ENCODE measurements around the gene ANGPT4. TPM values are rescaled to one million over a fixed set of nuclear protein-coding genes. Genes with fewer than 3 reads are reported as not detected.

The ANGPT4 gene
- total and polyA plus RNA-seq, 5 donors from 2014 or later: not detected

DNA sequence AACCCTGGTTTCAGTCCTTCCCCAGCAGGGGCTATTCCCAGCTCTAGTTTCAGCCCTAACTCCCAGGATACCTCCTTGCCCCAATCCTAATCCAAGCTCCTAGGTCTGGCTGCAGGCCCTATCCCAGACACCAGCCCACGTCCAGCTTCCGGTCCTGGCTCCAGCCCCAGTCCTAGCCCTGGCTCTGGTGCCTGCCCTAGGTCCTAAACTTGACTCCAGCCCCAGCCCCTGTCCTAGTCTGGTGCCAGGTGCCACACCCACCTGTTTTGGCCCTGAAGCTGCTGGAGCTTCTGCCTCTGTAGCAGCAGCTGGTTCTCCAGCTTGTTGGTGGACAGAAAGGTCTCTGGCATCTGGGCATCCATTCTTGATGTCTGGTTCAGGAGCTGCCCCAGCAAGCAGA, 28.1 kb downstream of the ANGPT4 start:
- no peaks in the 10 kb centered on the region for H3K36me3 Mint-ChIP-seq
- H3K4me3 ChIP-seq (ENCODE audit: low read depth, low read length): no peak overlapping the region
- no peaks in the 10 kb centered on the region for H3K36me3 ChIP-seq (ENCODE audit: control insufficient read depth, insufficient read depth, low read length)
- H3K4me3 Mint-ChIP-seq: no peak overlapping the region
- no peaks in the 10 kb centered on the region for H3K27me3 ChIP-seq (ENCODE audit: control insufficient read depth, insufficient read depth, low read length)
- peaks cover 0 to 3% (median 1%) of the 10 kb centered on the region in 4 donors for H3K4me1 Mint-ChIP-seq
- peaks cover 0 to 1% (median 0%) of the 10 kb centered on the region in 7 donors for H3K9me3 Mint-ChIP-seq
- H3K27me3 Mint-ChIP-seq: peaks cover 9% of the 10 kb centered on the region
- H3K9me3 ChIP-seq (ENCODE audit: control insufficient read depth in 2 of 2, low read length in 2 of 2): no peaks in the 10 kb centered on the region
- ATAC-seq (ENCODE audit: low read depth in 2 of 2): no peak
- H3K27ac Mint-ChIP-seq: no peak overlapping the region
- H3K27ac ChIP-seq (ENCODE audit: insufficient read depth, low read length, poor library complexity, severe bottlenecking): no peak overlapping the region
- DNase-seq: no peak
- H3K4me1 ChIP-seq (ENCODE audit: control insufficient read depth, insufficient read depth, low read length, poor library complexity, severe bottlenecking): no peaks in the 10 kb centered on the region

DNA sequence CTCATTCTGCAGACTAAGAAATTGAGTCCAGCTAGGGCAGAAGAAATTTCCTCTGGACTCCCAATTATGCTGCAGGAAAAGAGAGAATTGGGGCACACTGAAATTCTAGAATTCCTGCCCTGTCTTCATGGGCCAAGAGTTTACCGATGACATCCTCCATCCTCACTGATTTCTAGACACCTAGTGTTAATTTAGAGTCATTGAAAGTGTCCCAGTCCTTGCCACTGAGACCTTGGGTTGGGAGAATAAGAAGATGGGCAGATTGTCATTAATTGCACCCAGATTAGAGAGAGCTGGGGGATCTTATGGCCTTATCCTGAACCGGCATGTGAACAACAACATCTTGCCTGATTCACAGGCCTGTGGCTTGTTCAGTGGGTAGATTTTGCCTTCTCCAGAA, 29.0 kb downstream of the ANGPT4 start:
- Mint-ChIP-seq H3K27ac (no peak overlapping the region), H3K4me3 (no peak overlapping the region), H3K27me3 (peaks cover 9% of the 10 kb centered on the region), H3K36me3 (no peaks in the 10 kb centered on the region), H3K9me3 (peaks cover 0 to 1% (median 0%) of the 10 kb centered on the region in 7 donors), H3K4me1 (peaks cover 0 to 5% (median 2%) of the 10 kb centered on the region in 4 donors)
- ATAC-seq (ENCODE audit: low read depth in 2 of 2) (no peak), DNase-seq (no peak)
- Histone ChIP-seq H3K9me3 (ENCODE audit: control insufficient read depth in 2 of 2, low read length in 2 of 2) (no peaks in the 10 kb centered on the region), H3K27me3 (ENCODE audit: control insufficient read depth, insufficient read depth, low read length) (no peaks in the 10 kb centered on the region), H3K4me3 (ENCODE audit: low read depth, low read length) (no peak overlapping the region), H3K4me1 (ENCODE audit: control insufficient read depth, insufficient read depth, low read length, poor library complexity, severe bottlenecking) (no peaks in the 10 kb centered on the region), H3K36me3 (ENCODE audit: control insufficient read depth, insufficient read depth, low read length) (no peaks in the 10 kb centered on the region), H3K27ac (ENCODE audit: insufficient read depth, low read length, poor library complexity, severe bottlenecking) (no peak overlapping the region)

DNA sequence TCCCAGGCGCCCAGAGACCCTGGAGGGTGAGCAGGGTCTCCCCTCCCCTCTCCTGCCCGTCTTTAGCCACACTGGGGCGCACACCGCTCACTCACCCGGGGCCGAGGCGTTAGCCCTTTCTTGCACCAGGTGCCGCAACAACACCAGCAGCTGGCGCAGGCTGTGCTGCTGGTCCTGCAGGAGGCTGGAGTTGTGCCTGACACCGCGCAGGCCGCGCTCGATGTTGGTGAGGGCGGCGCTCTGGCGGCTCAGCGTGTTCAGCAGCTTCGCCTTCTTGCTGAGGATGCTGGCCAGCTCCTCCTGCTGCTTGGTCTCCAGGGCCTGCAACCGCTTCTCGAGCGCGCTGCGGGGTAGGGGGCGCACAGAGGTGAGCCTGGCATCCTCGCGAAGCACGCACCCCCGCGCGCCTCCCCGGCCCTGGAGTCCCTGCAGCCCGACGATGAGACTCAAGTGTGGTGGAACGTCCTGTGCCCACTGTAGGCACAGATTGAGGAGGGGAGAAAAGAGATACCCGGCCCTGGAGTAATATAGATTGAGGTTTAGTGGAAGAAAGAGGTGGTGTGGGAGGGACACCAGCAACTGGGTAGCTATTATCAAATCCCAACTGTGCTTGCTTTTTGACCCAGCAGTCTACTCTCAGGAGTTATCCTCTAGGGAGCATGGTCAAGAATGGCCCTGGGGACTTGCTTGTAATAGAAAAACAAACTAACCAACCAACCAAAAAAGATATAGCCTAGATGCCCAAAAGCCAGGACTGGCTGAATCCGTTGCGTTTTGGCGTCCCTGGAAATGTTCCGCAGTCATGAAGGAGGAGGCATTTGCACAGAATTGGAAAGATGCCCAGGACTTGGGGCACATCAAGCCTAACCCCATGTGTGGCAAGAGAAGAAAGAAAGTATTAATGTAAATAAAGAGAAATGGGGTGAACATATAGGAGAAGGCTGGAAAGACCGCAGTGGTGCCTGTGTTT, 30.9 kb downstream of the ANGPT4 start:
- Mint-ChIP-seq H3K4me1 (peaks cover 5 to 10% (median 9%) of the 10 kb centered on the region in 4 donors), H3K27me3 (peaks cover 13% of the 10 kb centered on the region), H3K4me3 (no peak overlapping the region), H3K27ac (no peak overlapping the region), H3K36me3 (no peaks in the 10 kb centered on the region), H3K9me3 (peaks cover 0 to 1% (median 0%) of the 10 kb centered on the region in 7 donors)
- DNase-seq (peak in 1 of 3 donors; percentile 22), ATAC-seq (ENCODE audit: low read depth in 2 of 2) (no peak)
- Histone ChIP-seq H3K27me3 (ENCODE audit: control insufficient read depth, insufficient read depth, low read length) (no peaks in the 10 kb centered on the region), H3K36me3 (ENCODE audit: control insufficient read depth, insufficient read depth, low read length) (no peaks in the 10 kb centered on the region), H3K4me3 (ENCODE audit: low read depth, low read length) (no peak overlapping the region), H3K27ac (ENCODE audit: insufficient read depth, low read length, poor library complexity, severe bottlenecking) (no peak overlapping the region), H3K9me3 (ENCODE audit: control insufficient read depth in 2 of 2, low read length in 2 of 2) (no peaks in the 10 kb centered on the region), H3K4me1 (ENCODE audit: control insufficient read depth, insufficient read depth, low read length, poor library complexity, severe bottlenecking) (peaks cover 4% of the 10 kb centered on the region)

DNA sequence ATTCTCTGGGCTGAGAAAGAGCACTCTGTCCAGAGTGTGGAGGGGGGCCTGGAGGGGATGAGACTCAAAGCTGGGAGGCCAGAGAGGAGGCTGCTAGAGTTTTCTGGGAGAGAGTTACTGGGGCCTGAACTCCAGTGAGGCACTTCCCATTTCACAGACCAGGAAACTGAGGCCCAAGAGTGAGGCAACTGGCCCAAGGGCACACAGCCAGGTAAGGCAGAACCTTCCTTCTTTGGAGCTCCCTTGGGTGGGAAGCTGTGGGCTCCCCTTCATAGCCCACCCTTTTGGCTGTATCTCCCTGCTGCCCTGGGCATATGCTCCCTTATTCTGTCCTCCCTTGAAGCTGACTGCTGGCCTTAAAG, 34.4 kb downstream of the ANGPT4 start:
- Histone ChIP-seq H3K36me3 (ENCODE audit: control insufficient read depth, insufficient read depth, low read length) (no peaks in the 10 kb centered on the region), H3K9me3 (ENCODE audit: control insufficient read depth in 2 of 2, low read length in 2 of 2) (no peaks in the 10 kb centered on the region), H3K27me3 (ENCODE audit: control insufficient read depth, insufficient read depth, low read length) (no peaks in the 10 kb centered on the region), H3K4me3 (ENCODE audit: low read depth, low read length) (no peak overlapping the region), H3K4me1 (ENCODE audit: control insufficient read depth, insufficient read depth, low read length, poor library complexity, severe bottlenecking) (peaks cover 4% of the 10 kb centered on the region), H3K27ac (ENCODE audit: insufficient read depth, low read length, poor library complexity, severe bottlenecking) (no peak overlapping the region)
- H3K4me1 Mint-ChIP-seq: peaks cover 5 to 10% (median 9%) of the 10 kb centered on the region in 4 donors
- no peaks in the 10 kb centered on the region for H3K9me3 Mint-ChIP-seq
- no peak overlapping the region for H3K27ac Mint-ChIP-seq
- no peaks in the 10 kb centered on the region for H3K36me3 Mint-ChIP-seq
- H3K4me3 Mint-ChIP-seq: no peak overlapping the region
- peaks cover 13% of the 10 kb centered on the region for H3K27me3 Mint-ChIP-seq
- ATAC-seq (ENCODE audit: low read depth in 2 of 2) (no peak), DNase-seq (no peak)

DNA sequence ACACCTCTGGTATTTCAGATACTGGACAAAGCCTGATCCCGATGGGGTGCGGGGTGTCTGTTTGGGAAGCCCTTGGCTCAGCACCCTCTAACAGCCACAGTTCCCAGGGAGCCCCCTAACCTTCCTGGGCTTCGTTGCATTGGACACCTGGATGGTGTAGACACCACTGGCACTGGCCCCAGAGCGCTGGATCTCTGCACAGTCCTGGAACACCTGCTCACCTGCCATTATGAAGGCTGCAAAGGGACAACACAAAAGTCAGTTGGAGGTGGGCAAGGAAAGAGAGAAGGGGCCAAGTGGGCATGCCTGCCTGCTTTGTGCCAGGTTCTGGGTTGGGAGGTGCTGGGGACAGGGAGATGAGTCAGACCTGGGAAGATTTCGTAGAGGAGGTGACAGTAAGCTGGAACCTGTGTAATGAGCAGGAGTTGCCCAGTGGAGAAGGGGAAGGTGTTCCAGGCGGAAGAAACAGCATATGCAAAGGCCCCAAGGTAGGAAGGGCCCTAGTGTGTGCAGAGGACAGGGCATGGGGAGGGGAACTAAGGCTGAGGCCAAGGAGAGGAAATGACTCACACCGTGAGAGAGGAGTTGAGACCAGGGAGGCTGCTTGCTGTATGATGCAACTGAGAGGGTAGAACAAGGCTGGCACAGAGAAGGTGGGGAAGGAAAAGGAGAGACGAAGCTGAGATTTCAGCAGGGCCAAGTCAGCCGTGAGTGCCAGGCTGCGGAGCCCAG, 34.9 kb downstream of the ANGPT4 start:
- H3K4me1 Mint-ChIP-seq: peaks cover 5 to 10% (median 9%) of the 10 kb centered on the region in 4 donors
- peak overlapping the region in 1 of 3 donors; percentile 27 for H3K27ac Mint-ChIP-seq
- ATAC-seq (ENCODE audit: low read depth in 2 of 2) (peak; percentile 76 to 83), DNase-seq (peak in 1 of 3 donors; percentile 63)
- H3K4me3 ChIP-seq (ENCODE audit: low read depth, low read length): no peak overlapping the region
- H3K27me3 Mint-ChIP-seq: peaks cover 12% of the 10 kb centered on the region
- no peaks in the 10 kb centered on the region for H3K9me3 Mint-ChIP-seq
- H3K27me3 ChIP-seq (ENCODE audit: control insufficient read depth, insufficient read depth, low read length): no peaks in the 10 kb centered on the region
- no peaks in the 10 kb centered on the region for H3K36me3 ChIP-seq (ENCODE audit: control insufficient read depth, insufficient read depth, low read length)
- H3K4me3 Mint-ChIP-seq: no peak overlapping the region
- H3K4me1 ChIP-seq (ENCODE audit: control insufficient read depth, insufficient read depth, low read length, poor library complexity, severe bottlenecking): peaks cover 4% of the 10 kb centered on the region
- H3K9me3 ChIP-seq (ENCODE audit: control insufficient read depth in 2 of 2, low read length in 2 of 2): no peaks in the 10 kb centered on the region
- H3K36me3 Mint-ChIP-seq: no peaks in the 10 kb centered on the region
- H3K27ac ChIP-seq (ENCODE audit: insufficient read depth, low read length, poor library complexity, severe bottlenecking): no peak overlapping the region

DNA sequence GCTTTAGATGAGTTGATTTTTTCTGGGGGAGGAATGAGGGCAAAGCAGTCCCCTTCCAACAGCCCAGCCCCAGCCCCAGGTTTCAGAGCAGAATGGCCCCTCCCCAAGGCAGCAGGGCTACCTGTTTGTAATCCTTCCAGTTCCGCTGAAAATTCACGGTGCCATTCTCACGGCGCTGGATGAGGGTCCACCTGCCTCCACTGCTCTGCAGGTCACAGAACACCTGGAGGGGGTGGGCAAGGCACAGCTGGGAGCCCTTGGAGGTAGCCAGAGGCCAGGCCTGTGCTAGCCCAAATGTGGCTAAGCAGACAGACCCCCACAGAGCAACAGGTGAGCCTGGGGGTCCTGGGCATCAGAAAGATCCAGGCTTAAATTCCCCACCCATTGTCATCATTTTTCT, 36.5 kb downstream of the ANGPT4 start:
- H3K27ac Mint-ChIP-seq: no peak overlapping the region

DNA sequence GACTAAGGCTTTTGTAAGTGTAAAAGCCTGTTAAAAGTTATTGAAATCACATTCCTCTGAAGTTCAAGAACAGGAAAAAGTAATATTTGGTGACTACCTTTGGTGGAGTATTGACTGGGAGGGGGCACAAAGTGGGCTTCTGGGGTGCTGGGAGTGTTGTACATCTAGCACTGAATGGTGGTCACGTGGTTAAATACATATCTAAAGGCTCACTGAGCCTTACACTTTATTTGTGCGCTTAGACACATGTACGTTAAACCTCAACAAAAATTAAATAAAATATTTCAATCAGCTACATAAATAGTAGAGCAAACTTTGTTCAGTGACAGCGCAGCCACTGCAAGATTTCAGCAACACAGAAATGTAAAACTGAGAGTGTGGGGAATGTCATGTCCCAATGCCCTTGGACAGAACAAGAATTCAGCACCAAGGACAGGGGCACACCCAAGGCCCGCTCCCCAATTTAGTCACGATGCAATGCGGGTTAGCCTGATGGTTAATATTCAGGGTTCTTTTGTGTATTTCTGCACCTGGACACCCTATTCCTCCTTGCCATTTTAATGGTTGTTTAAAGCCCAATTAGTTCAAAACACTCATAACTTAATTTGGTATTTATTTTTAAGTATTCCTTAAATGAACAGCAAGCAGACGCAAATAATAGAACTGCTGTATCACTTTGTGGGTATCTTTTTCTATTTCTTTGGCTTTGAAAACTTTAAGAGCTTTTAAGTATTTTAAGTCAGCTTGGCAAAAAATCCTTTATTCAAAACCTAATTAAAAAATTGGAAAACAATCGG, 37.4 kb downstream of the ANGPT4 start:
- H3K9me3 ChIP-seq (ENCODE audit: control insufficient read depth in 2 of 2, low read length in 2 of 2): no peaks in the 10 kb centered on the region
- Mint-ChIP-seq H3K27ac (no peak overlapping the region), H3K4me1 (peaks cover 5 to 10% (median 6%) of the 10 kb centered on the region in 4 donors), H3K9me3 (no peaks in the 10 kb centered on the region), H3K27me3 (peaks cover 4% of the 10 kb centered on the region), H3K36me3 (no peaks in the 10 kb centered on the region), H3K4me3 (no peak overlapping the region)
- H3K36me3 ChIP-seq (ENCODE audit: control insufficient read depth, insufficient read depth, low read length): no peaks in the 10 kb centered on the region
- DNase-seq (peak in 1 of 3 donors; percentile 16), ATAC-seq (ENCODE audit: low read depth in 2 of 2) (no peak)
- peaks cover 4% of the 10 kb centered on the region for H3K4me1 ChIP-seq (ENCODE audit: control insufficient read depth, insufficient read depth, low read length, poor library complexity, severe bottlenecking)
- no peak overlapping the region for H3K4me3 ChIP-seq (ENCODE audit: low read depth, low read length)
- no peaks in the 10 kb centered on the region for H3K27me3 ChIP-seq (ENCODE audit: control insufficient read depth, insufficient read depth, low read length)
- no peak overlapping the region for H3K27ac ChIP-seq (ENCODE audit: insufficient read depth, low read length, poor library complexity, severe bottlenecking)

More for the DNA sequence above, 36.5 kb downstream of the ANGPT4 start:
- ATAC-seq (ENCODE audit: low read depth in 2 of 2): no peak
- Histone ChIP-seq H3K9me3 (ENCODE audit: control insufficient read depth in 2 of 2, low read length in 2 of 2) (no peaks in the 10 kb centered on the region), H3K4me3 (ENCODE audit: low read depth, low read length) (no peak overlapping the region), H3K4me1 (ENCODE audit: control insufficient read depth, insufficient read depth, low read length, poor library complexity, severe bottlenecking) (peaks cover 4% of the 10 kb centered on the region), H3K27me3 (ENCODE audit: control insufficient read depth, insufficient read depth, low read length) (no peaks in the 10 kb centered on the region), H3K27ac (ENCODE audit: insufficient read depth, low read length, poor library complexity, severe bottlenecking) (no peak overlapping the region), H3K36me3 (ENCODE audit: control insufficient read depth, insufficient read depth, low read length) (no peaks in the 10 kb centered on the region)
- Mint-ChIP-seq H3K9me3 (no peaks in the 10 kb centered on the region), H3K27me3 (peaks cover 4% of the 10 kb centered on the region), H3K4me3 (no peak overlapping the region), H3K36me3 (no peaks in the 10 kb centered on the region), H3K4me1 (peaks cover 5 to 10% (median 6%) of the 10 kb centered on the region in 4 donors)
- DNase-seq: no peak

All from CD4-positive, CD25-positive, alpha-beta regulatory T cell (primary cell).